KG1 (cell line): ENCODE measurements around the gene SKP2.

Experiments
- DNase-seq: peaks from one replicate; lab custom pipeline; 2025; lab: John Stamatoyannopoulos, UW

Gene SKP2

GRCh38 chr5:36200513-36200912 lies 48.6 kb downstream of the SKP2 start:
- no peak for DNase-seq

GRCh38 chr5:36202521-36202961 lies 50.6 kb downstream of the SKP2 start:
- DNase-seq, result no peak

GRCh38 chr5:36205329-36205728 lies 53.4 kb downstream of the SKP2 start:
- no peak for DNase-seq

- DNase-seq, result no peak
Measured at GRCh38 chr5:36206913-36207312, 55.0 kb downstream of the SKP2 start.

GRCh38 chr5:36208786-36209185 lies 56.9 kb downstream of the SKP2 start:
- DNase-seq, result no peak

- DNase-seq, result no peak
Measured at GRCh38 chr5:36209664-36210063, 57.8 kb downstream of the SKP2 start.

GRCh38 chr5:36214436-36214835 lies 62.5 kb downstream of the SKP2 start:
- DNase-seq, result no peak

- DNase-seq, result no peak
Measured at GRCh38 chr5:36215910-36216309, 64.0 kb downstream of the SKP2 start.

GRCh38 chr5:36217567-36217966 lies 65.7 kb downstream of the SKP2 start:
- no peak for DNase-seq

- no peak for DNase-seq
Measured at GRCh38 chr5:36217988-36218387, 66.1 kb downstream of the SKP2 start.

- DNase-seq, result no peak
Measured at GRCh38 chr5:36222620-36223019, 70.7 kb downstream of the SKP2 start.

GRCh38 chr5:36227046-36227445 lies 75.1 kb downstream of the SKP2 start:
- DNase-seq, result no peak

- no peak for DNase-seq
Measured at GRCh38 chr5:36228505-36228904, 76.6 kb downstream of the SKP2 start.

GRCh38 chr5:36230151-36230790 lies 78.4 kb downstream of the SKP2 start:
- no peak for DNase-seq

GRCh38 chr5:36232533-36232932 lies 80.6 kb downstream of the SKP2 start:
- DNase-seq, result no peak
